K562 treated with DMSO at 1 percent for 12 hours (cell line): ENCODE results near the gene RPL11. TPM values are rescaled to one million over a fixed set of nuclear protein-coding genes. Genes with fewer than 3 reads are reported as not detected.

Experiments
- total RNA-seq: library from RNA; unstranded; fragments of 300-600 nt; gene quantifications from 2 replicates; pipeline ENCODE4 v1.2.3, GENCODE V29; 2022; ENCODE audit not compliant: insufficient read depth

RPL11 gene
- 4,011 and 4,342 TPM in 2 replicates for total RNA-seq

DNA sequence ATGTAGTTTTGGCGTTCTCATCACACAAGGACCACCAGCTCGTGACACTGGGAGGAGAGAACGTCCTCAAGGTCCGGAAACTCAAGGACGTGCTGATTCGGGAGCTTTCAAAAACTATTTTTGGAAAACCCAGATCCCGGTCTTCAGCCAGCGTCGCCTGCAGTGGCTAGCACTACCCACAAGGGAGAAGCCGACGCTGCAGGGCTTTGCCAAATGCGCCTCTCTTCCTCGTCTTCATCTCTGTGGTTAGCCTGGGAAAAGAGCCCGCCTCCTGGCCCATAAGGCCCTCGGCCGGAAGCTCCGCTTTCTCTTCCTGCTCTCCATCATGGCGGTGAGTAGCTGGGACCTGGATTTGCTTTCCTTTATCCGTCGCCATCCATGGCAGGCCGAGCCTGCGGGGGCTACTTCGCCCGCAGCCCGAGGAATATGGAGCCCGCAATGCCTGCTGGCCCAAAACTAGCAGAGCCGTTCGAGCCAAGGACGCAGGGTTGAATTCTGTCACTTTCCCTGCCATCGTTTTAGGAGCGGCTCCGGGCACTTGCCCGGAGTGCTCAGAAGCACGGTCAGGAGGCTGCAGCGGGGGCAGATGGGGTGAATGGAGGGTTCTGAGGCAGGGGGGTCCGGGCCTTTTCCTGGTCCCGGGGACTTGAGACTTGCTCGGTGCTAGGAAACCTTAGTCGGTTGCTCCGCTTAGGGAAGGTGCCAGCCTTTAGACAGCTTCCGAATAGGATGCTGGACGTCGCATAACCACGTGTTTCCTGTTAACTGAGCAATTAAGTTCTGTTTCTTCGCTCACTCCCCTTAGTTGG, at the start of gene RPL11:
RPL11 (plus strand) TSS at position 308 of the 809 bp plus-strand sequence; CDS start at position 326, 18 bp downstream.

DNA sequence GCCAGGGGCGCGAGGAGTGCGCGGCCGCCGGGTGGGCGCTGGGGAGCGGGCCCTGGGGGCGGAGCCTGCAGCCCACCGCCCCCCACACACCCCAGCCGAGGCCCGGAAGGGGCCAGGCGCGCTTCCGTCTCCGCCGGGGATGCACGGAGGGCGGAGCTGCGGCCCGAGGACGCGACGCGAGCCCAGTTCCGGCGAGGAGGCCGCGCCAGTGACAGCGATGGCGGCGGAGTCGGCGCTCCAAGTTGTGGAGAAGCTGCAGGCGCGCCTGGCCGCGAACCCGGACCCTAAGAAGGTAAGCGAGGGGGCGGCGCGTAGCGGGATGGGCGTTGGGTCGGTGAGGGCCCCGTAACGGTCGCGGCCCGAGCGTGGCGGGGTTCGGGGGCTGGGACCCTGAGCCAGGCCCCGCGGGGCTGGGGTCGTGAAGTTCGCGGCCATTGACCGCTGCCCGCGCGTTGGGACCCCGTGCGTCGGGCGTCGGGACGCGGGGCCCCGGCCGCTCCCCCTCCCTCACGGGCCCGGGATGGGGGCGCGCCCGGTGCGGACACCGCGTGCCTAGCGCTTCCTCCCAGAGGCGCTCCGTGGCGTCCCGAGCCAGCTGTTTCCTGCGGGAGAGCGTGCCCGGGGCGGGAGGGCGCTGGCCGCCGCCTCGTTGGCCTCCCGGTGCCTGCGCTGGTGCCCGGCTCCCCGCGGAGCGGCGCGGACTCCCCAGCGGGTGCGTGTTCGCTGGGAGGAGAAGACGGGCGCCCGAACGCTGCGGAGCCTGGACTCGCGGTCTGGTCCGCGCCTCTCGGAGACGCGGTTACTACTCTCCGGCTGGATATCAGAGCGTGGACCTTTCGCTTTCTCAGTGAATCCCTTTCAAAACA, 51.9 kb downstream of the RPL11 start, which contains the start of gene ELOA:
ELOA (plus strand) TSS at position 185 of the 866 bp plus-strand sequence; CDS start at position 218, 33 bp downstream.

Other genes starting within 250 kb of the RPL11 start
- gene ASAP3, start 207.6 kb upstream of the RPL11 start, total RNA-seq, result 25.9 and 46.2 TPM in 2 replicates
- gene E2F2, start 160.6 kb upstream of the RPL11 start, total RNA-seq, result 8.7 and 20.0 TPM in 2 replicates
- 283 and 388 TPM in 2 replicates for gene ID3, start 132.3 kb upstream of the RPL11 start, total RNA-seq
- 12.7 and 31.6 TPM in 2 replicates for gene ELOA, start 51.7 kb downstream of the RPL11 start, total RNA-seq
- 121 and 154 TPM in 2 replicates for gene PITHD1, start 86.6 kb downstream of the RPL11 start, total RNA-seq
- 92.9 and 93.9 TPM in 2 replicates for gene LYPLA2, start 99.3 kb downstream of the RPL11 start, total RNA-seq
- 57.0 and 62.8 TPM in 2 replicates for gene GALE, start 108.9 kb downstream of the RPL11 start, total RNA-seq
- 62.2 and 65.9 TPM in 2 replicates for gene HMGCL, start 133.6 kb downstream of the RPL11 start, total RNA-seq
- gene FUCA1, start 176.5 kb downstream of the RPL11 start, total RNA-seq, result 22.5 and 44.0 TPM in 2 replicates
- gene CNR2, start 221.6 kb downstream of the RPL11 start, total RNA-seq, result not detected in 2 replicates